ENCODE measurements around the gene C10orf53.

GRCh38 chr10:49736564-49737113 is 57.2 kb downstream of the C10orf53 start:
- TF ChIP-seq TAF1 (IDR thresholded peaks at IDR 0.05; ENCODE audit: borderline replicate concordance, low read depth, low read length) (no peak), POLR2AphosphoS5 (IDR thresholded peaks at IDR 0.05; ENCODE audit: low read depth, low read length) (no peak)
